ENCODE data around the gene SMC3.

DNA sequence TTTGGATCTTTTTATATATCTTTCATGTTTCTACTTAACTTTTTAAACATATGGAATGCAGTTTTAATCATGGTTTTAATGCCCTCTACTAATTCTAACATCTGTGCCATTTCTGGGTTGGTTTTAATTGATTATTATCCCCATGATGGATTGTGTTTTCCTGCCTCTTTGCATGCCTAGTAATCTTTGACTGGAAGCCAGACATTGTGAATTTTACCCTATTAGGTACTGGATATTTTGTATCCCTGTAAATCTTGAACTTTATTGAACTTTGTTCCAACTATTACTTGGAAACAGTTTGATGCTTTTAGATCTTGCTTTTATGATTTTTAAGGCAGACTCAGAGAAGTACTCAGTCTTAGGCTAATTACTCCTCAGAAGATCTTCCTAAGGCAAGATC, 60.7 kb downstream of the SMC3 start:
- TF ChIP-seq, protein P1, sequence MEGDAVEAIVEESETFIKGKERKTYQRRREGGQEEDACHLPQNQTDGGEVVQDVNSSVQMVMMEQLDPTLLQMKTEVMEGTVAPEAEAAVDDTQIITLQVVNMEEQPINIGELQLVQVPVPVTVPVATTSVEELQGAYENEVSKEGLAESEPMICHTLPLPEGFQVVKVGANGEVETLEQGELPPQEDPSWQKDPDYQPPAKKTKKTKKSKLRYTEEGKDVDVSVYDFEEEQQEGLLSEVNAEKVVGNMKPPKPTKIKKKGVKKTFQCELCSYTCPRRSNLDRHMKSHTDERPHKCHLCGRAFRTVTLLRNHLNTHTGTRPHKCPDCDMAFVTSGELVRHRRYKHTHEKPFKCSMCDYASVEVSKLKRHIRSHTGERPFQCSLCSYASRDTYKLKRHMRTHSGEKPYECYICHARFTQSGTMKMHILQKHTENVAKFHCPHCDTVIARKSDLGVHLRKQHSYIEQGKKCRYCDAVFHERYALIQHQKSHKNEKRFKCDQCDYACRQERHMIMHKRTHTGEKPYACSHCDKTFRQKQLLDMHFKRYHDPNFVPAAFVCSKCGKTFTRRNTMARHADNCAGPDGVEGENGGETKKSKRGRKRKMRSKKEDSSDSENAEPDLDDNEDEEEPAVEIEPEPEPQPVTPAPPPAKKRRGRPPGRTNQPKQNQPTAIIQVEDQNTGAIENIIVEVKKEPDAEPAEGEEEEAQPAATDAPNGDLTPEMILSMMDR (IDR thresholded peaks at IDR 0.05) = no peak
- TF ChIP-seq EP300 (IDR thresholded peaks at IDR 0.05) = no peak
- TF ChIP-seq POLR2A (IDR thresholded peaks at IDR 0.05) = no peak
